ENCODE results near the gene CNTNAP2.

CNTNAP2 gene

GRCh38 chr7:148187471-148187870, 2070.9 kb downstream of the CNTNAP2 start:
- DNase-seq: no peak

DNA sequence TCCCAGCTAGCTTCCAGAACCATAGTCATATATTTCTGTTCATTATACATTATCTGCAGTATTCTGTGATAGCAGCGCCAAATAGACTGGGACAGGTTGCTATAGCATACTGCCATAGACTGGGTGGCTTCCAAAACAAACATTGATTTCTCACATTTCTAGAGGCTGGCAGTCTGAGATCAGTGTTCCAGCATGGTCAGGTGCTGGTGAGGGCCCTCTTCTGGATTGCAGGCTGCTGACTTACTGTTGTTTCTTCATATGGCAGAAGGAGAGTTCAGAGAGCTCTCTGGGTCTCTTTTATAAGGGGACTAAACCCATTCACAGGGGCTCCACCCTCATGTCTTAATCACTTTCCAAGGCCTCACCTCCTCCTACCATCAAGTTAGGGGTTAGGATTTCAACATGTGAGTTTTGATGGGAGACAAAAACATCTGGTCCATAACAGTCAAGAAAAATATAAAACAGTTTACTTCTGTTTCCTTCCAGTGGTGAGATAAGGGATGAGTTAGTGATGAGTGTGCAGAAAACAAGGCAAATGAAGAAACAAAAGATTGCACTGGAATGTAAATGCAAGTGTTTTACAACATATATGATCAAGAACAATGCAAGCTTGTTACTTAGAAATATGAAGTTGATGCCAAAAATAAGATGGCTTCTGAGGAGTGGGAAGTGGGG, 2074.9 kb downstream of the CNTNAP2 start:
- no peak for DNase-seq

- DNase-seq: no peak
Observed at GRCh38 chr7:148192491-148192890, 2075.9 kb downstream of the CNTNAP2 start.

GRCh38 chr7:148201992-148202391, 2085.4 kb downstream of the CNTNAP2 start:
- DNase-seq: no peak

DNA sequence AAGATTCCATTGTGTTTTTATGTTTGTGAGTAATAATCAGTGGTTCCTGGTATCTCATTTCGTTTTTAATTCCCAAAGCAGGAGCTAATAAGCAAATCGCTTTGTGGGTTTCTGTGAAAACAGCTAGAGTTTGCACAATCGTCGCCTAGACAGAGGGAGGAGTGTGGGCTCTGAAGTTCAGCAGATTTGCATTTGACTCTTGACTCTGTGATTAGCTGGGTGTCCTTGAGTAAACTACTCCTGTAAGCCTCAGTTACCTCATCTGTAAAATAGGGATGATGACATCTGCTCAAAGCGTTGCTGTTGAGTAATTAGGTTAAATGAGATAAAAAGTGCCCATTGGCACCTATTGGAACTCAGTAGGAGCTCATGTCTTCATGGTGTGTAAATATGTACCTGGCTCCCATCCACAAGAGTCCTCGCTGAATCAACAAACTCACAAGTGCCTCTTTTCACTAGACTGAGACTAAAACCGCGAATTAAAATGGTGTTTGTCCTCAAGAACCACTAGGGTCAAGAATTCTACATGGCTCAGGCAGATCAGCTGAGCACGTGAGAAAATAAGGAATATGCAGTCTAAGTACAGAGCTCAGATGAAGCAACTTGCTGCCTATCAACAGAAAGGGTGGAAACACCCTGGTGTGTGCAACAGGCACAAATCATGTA, 2088.2 kb downstream of the CNTNAP2 start:
- no peak for DNase-seq

DNA sequence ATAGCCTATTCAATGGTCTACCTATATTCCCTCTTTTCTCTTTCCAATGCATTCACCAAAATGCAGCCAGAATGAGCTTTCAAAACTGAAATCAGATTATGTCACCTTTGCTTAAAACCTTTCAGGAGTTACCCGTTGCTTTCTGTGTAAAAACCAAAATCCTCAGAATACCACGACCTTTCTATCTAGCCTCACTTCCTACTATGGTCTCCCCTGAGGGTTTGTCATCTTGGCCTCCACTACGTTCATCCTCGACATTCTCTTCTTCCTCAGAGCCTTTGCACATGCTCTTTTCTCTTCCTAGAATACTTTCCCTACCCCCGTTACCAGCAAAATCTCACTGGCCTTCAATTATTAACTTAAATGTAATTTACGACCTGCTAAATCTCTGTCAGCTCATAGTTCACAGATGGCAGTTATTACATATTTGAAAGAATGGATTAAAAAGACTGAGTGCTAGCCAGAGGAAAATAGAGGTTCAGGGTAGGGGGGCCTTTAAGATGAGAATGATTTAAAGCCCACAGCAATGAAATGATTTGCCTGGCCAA, 2093.1 kb downstream of the CNTNAP2 start:
- no peak for DNase-seq

DNA sequence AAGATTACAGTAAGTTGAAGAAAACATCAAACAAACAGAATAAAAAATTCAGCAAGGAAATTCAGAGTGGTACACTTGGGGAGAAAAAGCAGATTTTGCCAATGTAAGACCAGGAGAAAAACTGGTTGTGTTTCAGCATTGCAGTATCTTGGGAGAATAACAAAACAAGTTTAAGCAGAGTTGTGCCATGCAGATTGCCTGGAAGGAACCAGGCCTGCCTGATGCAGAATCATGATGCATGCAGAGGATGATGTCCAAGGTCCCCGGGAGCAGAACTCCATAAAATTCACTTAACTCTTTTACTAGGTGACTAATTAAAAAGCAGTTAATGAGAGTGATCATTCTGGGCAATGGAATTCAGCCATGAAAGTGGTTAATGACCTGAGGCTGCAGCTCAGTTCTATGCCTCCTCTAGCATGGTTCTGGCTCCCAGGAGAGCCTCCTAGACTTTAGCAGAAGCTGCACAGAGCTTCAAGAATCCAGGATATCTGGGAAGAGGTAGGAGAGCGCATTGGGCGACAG, 2094.3 kb downstream of the CNTNAP2 start:
- no peak for DNase-seq

- peak; percentile 25 for DNase-seq
Observed at GRCh38 chr7:148211740-148212151, 2095.1 kb downstream of the CNTNAP2 start.

GRCh38 chr7:148212731-148213130, 2096.1 kb downstream of the CNTNAP2 start:
- no peak for DNase-seq

GRCh38 chr7:148214101-148214500, 2097.5 kb downstream of the CNTNAP2 start:
- no peak for DNase-seq

DNA sequence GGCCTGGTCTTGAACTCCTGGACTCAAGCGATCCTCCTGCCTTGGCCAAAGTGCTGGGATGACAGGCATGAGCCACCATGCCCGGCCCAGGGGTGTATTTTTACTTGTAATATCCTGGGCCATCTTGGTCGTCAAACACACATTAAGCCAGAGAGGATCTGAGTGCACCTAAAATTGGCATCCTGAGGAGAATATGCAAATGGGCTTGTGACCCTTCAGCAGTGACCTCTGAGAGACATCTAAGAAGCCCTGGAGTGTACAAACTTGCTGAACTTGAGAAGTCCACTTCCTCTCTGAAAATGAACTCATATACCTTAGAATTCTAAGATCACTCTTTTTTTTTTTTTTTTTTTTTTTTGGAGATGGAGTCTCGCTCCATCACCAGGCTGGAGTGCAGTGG, 2102.0 kb downstream of the CNTNAP2 start:
- DNase-seq: no peak

- no peak for DNase-seq
Observed at GRCh38 chr7:148222721-148223120, 2106.1 kb downstream of the CNTNAP2 start.

- no peak for DNase-seq
Observed at GRCh38 chr7:148223160-148223559, 2106.6 kb downstream of the CNTNAP2 start.

DNA sequence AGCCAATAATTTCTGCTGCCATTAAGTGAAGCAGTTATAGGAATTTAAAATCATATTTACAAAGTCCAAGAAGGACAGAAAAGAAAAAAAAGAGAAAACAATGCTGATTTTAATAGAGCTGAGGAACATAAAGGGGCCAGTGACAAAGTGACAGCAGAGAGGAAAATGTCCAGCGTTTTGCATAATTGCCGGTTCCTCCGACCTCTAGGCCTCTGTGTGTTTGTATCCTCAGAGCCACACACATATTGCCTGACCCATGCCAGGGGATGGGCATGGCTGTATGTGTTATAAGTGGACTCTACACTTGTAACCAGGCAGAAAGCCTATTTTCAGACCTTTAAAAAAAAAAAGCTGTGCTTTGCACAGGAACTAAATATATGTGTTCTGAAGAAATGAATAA, 2107.1 kb downstream of the CNTNAP2 start:
- DNase-seq: no peak

DNA sequence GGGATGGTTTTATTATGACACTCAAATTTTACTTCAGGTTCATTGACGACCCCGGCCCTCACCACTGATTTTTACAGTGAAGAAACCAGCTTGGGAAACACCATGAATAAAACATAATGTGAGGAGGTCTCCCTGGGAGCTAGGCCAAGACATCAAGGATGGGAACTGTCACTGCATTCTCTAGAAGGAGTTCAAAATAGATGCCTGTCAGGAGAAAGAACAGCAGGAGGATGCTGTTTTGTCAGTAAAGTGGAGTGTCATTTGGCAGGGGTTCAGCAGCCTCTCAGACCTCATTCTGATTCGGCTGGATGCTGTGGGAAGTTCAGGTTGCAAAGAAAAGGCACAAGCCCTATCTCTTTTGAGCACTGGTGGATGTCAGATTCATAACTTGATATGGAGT, 2113.7 kb downstream of the CNTNAP2 start:
- DNase-seq: peak; percentile 14

DNA sequence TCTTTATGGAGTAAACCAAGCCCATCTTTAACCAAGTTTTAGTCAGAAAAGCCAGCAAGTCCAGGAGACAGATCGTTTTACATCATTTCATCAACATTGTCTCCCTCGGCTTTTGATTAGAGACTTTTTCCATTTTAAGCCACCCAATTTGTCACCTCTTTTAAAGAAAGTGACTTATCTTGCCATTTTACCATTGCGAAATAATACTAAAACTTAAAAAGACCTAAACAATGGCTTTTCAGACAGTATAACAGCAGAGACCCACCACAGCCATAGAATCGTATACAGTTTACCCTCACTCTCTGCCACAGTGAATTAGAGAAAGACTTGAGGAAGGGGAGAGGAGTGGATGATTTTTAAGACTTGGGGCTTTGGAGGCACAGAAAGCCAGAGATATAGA, 2114.3 kb downstream of the CNTNAP2 start:
- no peak for DNase-seq

GRCh38 chr7:148232784-148233183, 2116.2 kb downstream of the CNTNAP2 start:
- DNase-seq: no peak

- no peak for DNase-seq
Observed at GRCh38 chr7:148234715-148235114, 2118.1 kb downstream of the CNTNAP2 start.

GRCh38 chr7:148238761-148239325, 2122.2 kb downstream of the CNTNAP2 start:
- no peak for DNase-seq

GRCh38 chr7:148241700-148242293, 2125.2 kb downstream of the CNTNAP2 start:
- no peak for DNase-seq

GRCh38 chr7:148242294-148242821, 2125.8 kb downstream of the CNTNAP2 start:
- DNase-seq: peak; percentile 53

DNA sequence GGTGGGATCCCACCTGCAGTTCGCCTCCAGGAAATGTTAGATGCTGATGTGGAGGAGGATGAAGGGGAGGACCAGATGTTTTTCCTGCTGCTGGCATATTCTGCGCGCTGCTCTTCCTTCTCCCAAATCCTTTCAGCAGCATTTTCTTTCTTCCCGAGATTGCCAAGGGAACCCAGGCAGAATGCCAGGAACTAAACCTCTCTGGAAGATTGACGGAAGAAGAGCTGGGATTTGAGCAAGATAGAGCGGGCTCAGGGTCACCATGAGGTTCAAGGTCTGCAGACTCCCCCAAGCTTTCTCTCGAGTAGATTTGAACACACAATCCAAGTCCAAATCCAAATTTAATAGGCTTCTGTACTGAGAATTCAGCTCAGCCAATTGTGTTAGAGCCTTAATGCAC, 2128.8 kb downstream of the CNTNAP2 start:
- DNase-seq: no peak

DNA sequence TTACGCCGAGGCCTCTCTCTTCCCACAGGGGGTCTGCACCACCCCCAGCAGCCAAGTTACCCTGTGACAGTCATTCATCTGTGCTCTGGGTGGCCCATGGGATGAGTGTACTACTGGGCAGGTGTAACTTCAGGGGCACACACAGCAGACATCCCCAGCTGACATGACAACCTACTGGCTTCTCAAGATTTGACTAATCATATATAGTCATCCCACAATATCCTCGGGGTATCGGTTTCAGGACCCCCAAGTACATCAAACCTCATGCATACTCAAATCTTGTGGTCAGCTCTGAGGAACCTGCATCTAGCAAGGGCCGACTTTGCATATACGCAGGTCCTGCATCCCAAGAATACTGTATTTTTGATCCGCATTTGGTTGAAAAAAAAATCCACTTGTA, 2137.0 kb downstream of the CNTNAP2 start:
- no peak for DNase-seq

Measured in NCI-H2171 (cell line).